WTC11 (cell line): ENCODE measurements around the gene MUC6. TPM values are rescaled to one million over a fixed set of nuclear protein-coding genes. Genes with fewer than 3 reads are reported as not detected.

Source experiments
- ATAC-seq: fragments of 200-7000 bp; cut with Tn5 transposase; 2 replicates; pipeline ENCODE4 v1.10.0; 2021; ENCODE audit warnings: mild to moderate bottlenecking, moderate library complexity
- CTCF ChIA-PET: fragments of 300-600 bp; sonication (Branson Sonifier 250); formaldehyde crosslinking; loops from one replicate; lab custom pipeline; 2021; ENCODE audit warnings: antibody characterized with exemption; lab: Charles Lee
- POLR2A ChIA-PET: fragments of 350-600 bp; sonication (Branson Sonifier 250); formaldehyde crosslinking; loops from one replicate; lab custom pipeline; 2021; ENCODE audit warnings: antibody characterized with exemption; lab: Charles Lee
- DNase-seq: peaks from one replicate; pipeline ENCODE4 v3.0.0; 2021; ENCODE audit warnings: low spot score
- H3K27ac Mint-ChIP-seq: 2 replicates; pipeline ENCODE4 v1.8.0; 2021; ENCODE audit warnings: mixed read lengths
- H3K27me3 Mint-ChIP-seq: 2 replicates; pipeline ENCODE4 v1.8.0; 2021; ENCODE audit warnings: low read depth, mild to moderate bottlenecking, moderate library complexity, mixed read lengths
- H3K36me3 Mint-ChIP-seq: 2 replicates; pipeline ENCODE4 v1.8.0; 2021; ENCODE audit warnings: mixed read lengths
- H3K4me1 Mint-ChIP-seq: 2 replicates; pipeline ENCODE4 v1.8.0; 2022; ENCODE audit warnings: mixed read lengths
- H3K4me3 Mint-ChIP-seq: 2 replicates; pipeline ENCODE4 v1.8.0; 2021; ENCODE audit warnings: mild to moderate bottlenecking, moderate library complexity, mixed read lengths
- H3K9me3 Mint-ChIP-seq: 2 replicates; pipeline ENCODE4 v1.8.0; 2021; ENCODE audit warnings: mixed read lengths
- ATF3 ChIP-seq: sonication (generic); formaldehyde crosslinking; conservative IDR thresholded peaks from 2 replicates; pipeline ENCODE4 v1.8.1; 2022; ENCODE audit warnings: mild to moderate bottlenecking, missing genetic modification reagents
- CREB1 ChIP-seq: sonication (generic); formaldehyde crosslinking; IDR thresholded peaks from 2 replicates; pipeline ENCODE4 v1.8.0; 2023; ENCODE audit warnings: mild to moderate bottlenecking, missing genetic modification reagents
- CTCF ChIP-seq: fragments of 200-600 bp; IDR thresholded peaks from 2 replicates; pipeline ENCODE4 v1.8.0; 2022; ENCODE audit warnings: antibody characterized with exemption
- EMX1 ChIP-seq: fragments of 250-450 bp; sonication (Bioruptor Pico); IDR thresholded peaks from 2 replicates; pipeline ENCODE4 v1.8.0; 2021; ENCODE audit warnings: mild to moderate bottlenecking
- FOXP1 ChIP-seq: sonication (generic); formaldehyde crosslinking; IDR thresholded peaks from 2 replicates; pipeline ENCODE4 v1.8.0; 2022; ENCODE audit warnings: missing genetic modification reagents, mild to moderate bottlenecking, moderate library complexity, borderline replicate concordance
- JUN ChIP-seq: sonication (generic); formaldehyde crosslinking; IDR thresholded peaks from 2 replicates; pipeline ENCODE4 v1.8.0; 2023; ENCODE audit warnings: mild to moderate bottlenecking, missing genetic modification reagents
- MLX ChIP-seq: sonication (generic); formaldehyde crosslinking; IDR thresholded peaks from 2 replicates; pipeline ENCODE4 v1.8.1; 2023; ENCODE audit warnings: mild to moderate bottlenecking, missing genetic modification reagents, moderate library complexity
- NR1H2 ChIP-seq: sonication (generic); formaldehyde crosslinking; IDR thresholded peaks from 2 replicates; pipeline ENCODE4 v1.9.0; 2021; ENCODE audit warnings: mild to moderate bottlenecking, moderate library complexity, missing genetic modification reagents
- NR3C1 ChIP-seq: sonication (generic); formaldehyde crosslinking; conservative IDR thresholded peaks from 2 replicates; pipeline ENCODE4 v1.8.1; 2023; ENCODE audit warnings: low read depth, mild to moderate bottlenecking, missing genetic modification reagents
- SOX15 ChIP-seq: fragments of 250-450 bp; sonication (Bioruptor Pico); IDR thresholded peaks from 2 replicates; pipeline ENCODE4 v1.9.0; 2021; ENCODE audit warnings: mild to moderate bottlenecking
- SP1 ChIP-seq: sonication (generic); formaldehyde crosslinking; conservative IDR thresholded peaks from 2 replicates; pipeline ENCODE4 v1.8.1; 2022; ENCODE audit warnings: missing genetic modification reagents
- TCF7 ChIP-seq: sonication (generic); formaldehyde crosslinking; IDR thresholded peaks from 2 replicates; pipeline ENCODE4 v1.8.0; 2022; ENCODE audit warnings: mild to moderate bottlenecking, low read depth, missing genetic modification reagents, moderate library complexity
- USF1 ChIP-seq: sonication (generic); formaldehyde crosslinking; IDR thresholded peaks from 2 replicates; pipeline ENCODE4 v1.8.0; 2022; ENCODE audit warnings: mild to moderate bottlenecking, missing genetic modification reagents
- ZNF121 ChIP-seq: sonication (generic); formaldehyde crosslinking; IDR thresholded peaks from 2 replicates; pipeline ENCODE4 v1.8.0; 2023; ENCODE audit warnings: missing genetic modification reagents
- ZNF138 ChIP-seq: sonication (generic); formaldehyde crosslinking; conservative IDR thresholded peaks from 2 replicates; pipeline ENCODE4 v1.8.1; 2022; ENCODE audit warnings: mild to moderate bottlenecking, moderate library complexity, missing genetic modification reagents
- ZNF263 ChIP-seq: sonication (generic); formaldehyde crosslinking; IDR thresholded peaks from 2 replicates; pipeline ENCODE4 v1.8.1; 2022; ENCODE audit warnings: low read depth, mild to moderate bottlenecking, moderate library complexity, missing genetic modification reagents
- ZNF317 ChIP-seq: sonication (generic); formaldehyde crosslinking; IDR thresholded peaks from 2 replicates; pipeline ENCODE4 v1.8.1; 2023; ENCODE audit warnings: low read depth, mild to moderate bottlenecking, moderate library complexity, missing genetic modification reagents, borderline replicate concordance
- total RNA-seq: library from RNA; stranded (reverse); gene quantifications from 3 replicates; pipeline ENCODE4 v1.2.3, GENCODE V29; 2021

MUC6 gene
- total RNA-seq, 1 experiment from 2014 or later: 0.13 TPM

- CTCF ChIA-PET: interaction anchor here (0.6 kb wide), 1 partner anchor 780 kb away, joined by 5 read pairs; no protein-coding TSS in a partner anchor
- peak; percentile 13 for DNase-seq
- POLR2A ChIA-PET: no interaction called here
- no peak overlapping the region for H3K4me3 Mint-ChIP-seq
- H3K9me3 Mint-ChIP-seq: no peaks in the 10 kb centered on the region
- ATAC-seq: no peak
- no peaks in the 10 kb centered on the region for H3K27me3 Mint-ChIP-seq
- TF ChIP-seq ATF3 (CRISPR knock-in tag): no peak
- TF ChIP-seq TCF7 (CRISPR knock-in tag): no peak
- no peak for TF ChIP-seq SP1 (CRISPR knock-in tag)
- TF ChIP-seq JUN: no peak
- TF ChIP-seq ZNF263 (CRISPR knock-in tag): no peak
- no peak for TF ChIP-seq CREB1 (CRISPR knock-in tag)
- TF ChIP-seq NR1H2 (CRISPR knock-in tag): no peak
- no peak for TF ChIP-seq CTCF
- TF ChIP-seq USF1 (CRISPR knock-in tag): no peak
- no peak for TF ChIP-seq NR3C1 (CRISPR knock-in tag)
- TF ChIP-seq MLX (CRISPR knock-in tag): no peak
- no peak for TF ChIP-seq SOX15 (CRISPR knock-in tag)
- H3K4me1 Mint-ChIP-seq: no peaks in the 10 kb centered on the region
- H3K36me3 Mint-ChIP-seq: no peaks in the 10 kb centered on the region
- no peak overlapping the region for H3K27ac Mint-ChIP-seq
Measured at GRCh38 chr11:1053121-1053901, 16.8 kb upstream of the MUC6 start.

GRCh38 chr11:1052133-1053011 is 15.9 kb upstream of the MUC6 start:
- peak; percentile 10 for DNase-seq
- ATAC-seq: no peak
- ChIA-PET CTCF (interaction anchor here (0.9 to 2.1 kb wide), 11 partner anchors 8 to 204 kb away, joined by 3 to 18 read pairs (median 5); partner anchors contain the start of genes CHID1 and MUC2), POLR2A (no interaction called here)
- no peak overlapping the region for H3K4me3 Mint-ChIP-seq
- H3K4me1 Mint-ChIP-seq: no peaks in the 10 kb centered on the region
- no peak for TF ChIP-seq EMX1
- TF ChIP-seq ZNF121 (CRISPR knock-in tag): no peak
- no peak for TF ChIP-seq ZNF138
- no peak for TF ChIP-seq FOXP1 (CRISPR knock-in tag)
- no peak for TF ChIP-seq ZNF317
- H3K27me3 Mint-ChIP-seq: peaks cover 3% of the 10 kb centered on the region; the same call in 1 of the 2 replicates
- H3K9me3 Mint-ChIP-seq: no peaks in the 10 kb centered on the region
- no peaks in the 10 kb centered on the region for H3K36me3 Mint-ChIP-seq
- H3K27ac Mint-ChIP-seq: no peak overlapping the region
